K562 (cell line): ENCODE measurements around the gene MTHFS. TPM values are rescaled to one million over a fixed set of nuclear protein-coding genes. Genes with fewer than 3 reads are reported as not detected.

ENCODE experiments used
- BRD4 ChIP-seq: fragments of 200-600 bp; sonication (generic); IDR thresholded peaks from 2 replicates; pipeline ENCODE4 v1.6.1; 2017; ENCODE audit warnings: inconsistent platforms
- ETV1 ChIP-seq: fragments of 450-650 bp; conservative IDR thresholded peaks from 2 replicates; pipeline ENCODE4 v1.6.1; 2016; ENCODE audit warnings: missing genetic modification characterization, control low read depth, low read depth, missing compliant biosample characterization
- HNRNPH1 ChIP-seq: fragments of 200-400 bp; formaldehyde crosslinking; optimal IDR thresholded peaks from 2 replicates; pipeline ENCODE3; 2017; ENCODE audit warnings: low read depth, mild to moderate bottlenecking, low read length, moderate library complexity
- SOX6 ChIP-seq: fragments of 450-650 bp; IDR thresholded peaks from 2 replicates; pipeline ENCODE4 v1.6.1; 2014; ENCODE audit warnings: mild to moderate bottlenecking
- TRIM25 ChIP-seq: fragments of 450-650 bp; IDR thresholded peaks from 2 replicates; pipeline ENCODE4 v1.7.0; 2016; ENCODE audit warnings: borderline replicate concordance
- YY1 ChIP-seq, 3 experiments: IDR thresholded peaks; 2 replicates each; pipeline ENCODE4 v1.6.1; 2011; ENCODE audit warnings: low read length in 2 of 3, mild to moderate bottlenecking in 2 of 3, moderate library complexity in 2 of 3, borderline replicate concordance in 1 of 3, control low read depth in 1 of 3, low read depth in 1 of 3; ENCODE audit not compliant: insufficient read depth in 3 of 3, insufficient replicate concordance in 2 of 3, control insufficient read depth in 1 of 3, insufficient read length in 1 of 3; ENCODE audit errors: extremely low read depth in 1 of 3
- ZNF592 ChIP-seq: fragments of 450-650 bp; IDR thresholded peaks from 2 replicates; pipeline ENCODE4 v1.6.1; 2017; ENCODE audit warnings: antibody characterized with exemption, mild to moderate bottlenecking
- polyA plus RNA-seq, 8 experiments: library from polyadenylated mRNA; depleted of rRNA in 4 of 8; stranded (reverse) in 5 of 8; unstranded in 3 of 8; fragments of >200 nt; fragmentation: Nextera tagmentation in 2 of 8; fragmentation: Illumina TruSeq in 1 of 8; extraction: Ambion mirVana in 2 of 8; extraction: Trizol in 1 of 8; gene quantifications; 2 replicates each; pipeline versions ENCODE4 v1.2.1 to v1.2.3, GENCODE V29; 2011 to 2014; ENCODE audit warnings: inconsistent platforms in 1 of 8, missing spikeins in 1 of 8
- total RNA-seq, 7 experiments: library from RNA; depleted of rRNA in 6 of 7; stranded (reverse); fragments of >200 nt in 6 of 7; fragmentation: Illumina TruSeq in 2 of 7; extraction: Trizol in 2 of 7; gene quantifications; 2 replicates each; pipeline versions ENCODE4 v1.2.1 to v1.2.3, GENCODE V29; 2011 to 2021; ENCODE audit warnings: low replicate concordance in 1 of 7

Gene MTHFS
- total and polyA plus RNA-seq, 9 of the 15 experiments (the other 6 are each of a cell fraction or from before 2014, with no cell fraction given) = 17.8 to 79.3 (median 41.7) TPM

- 0 out of 2 replicates have a peak, but pooled peaks have one; percentile 33 for TF ChIP-seq ZNF592
- no peak for TF ChIP-seq ETV1
- peak in 1 of 3 experiments; percentile 4 for TF ChIP-seq YY1 (IDR thresholded peaks at IDR 0.05; ENCODE audit: borderline replicate concordance in 1 of 3, control insufficient read depth in 1 of 3, extremely low read depth in 1 of 3, insufficient read depth in 3 of 3, insufficient read length in 1 of 3, insufficient replicate concordance in 2 of 3, low read depth in 1 of 3, low read length in 2 of 3)
- TF ChIP-seq TRIM25 = no peak
- no peak for TF ChIP-seq SOX6
- 0 out of 2 replicates have a peak, but pooled peaks have one; percentile 42 for TF ChIP-seq BRD4
- no peak for TF ChIP-seq HNRNPH1
Measured at GRCh38 chr15:79897380-79897678, 515 bp upstream of the MTHFS start (continued).
